Mucosa of rectum (tissue), 2 donors: ENCODE measurements around the gene MANBA.

ENCODE experiments used
- H3K27ac ChIP-seq, 2 donors: one replicate each; pipeline ENCODE4 v1.7.0; 2013; ENCODE audit warnings: inconsistent platforms in 2 of 2, low read depth in 2 of 2, low read length in 2 of 2
- H3K27me3 ChIP-seq, 2 donors: one replicate each; pipeline ENCODE4 v1.7.0; 2013; ENCODE audit warnings: low read length in 2 of 2; ENCODE audit not compliant: control insufficient read depth in 2 of 2, insufficient read depth in 2 of 2
- H3K36me3 ChIP-seq, 2 donors: one replicate each; pipeline ENCODE4 v1.7.0; 2013; ENCODE audit warnings: low read length in 2 of 2; ENCODE audit not compliant: control insufficient read depth in 2 of 2, insufficient read depth in 2 of 2
- H3K4me1 ChIP-seq, 2 donors: one replicate each; pipeline ENCODE4 v1.7.0; 2013; ENCODE audit warnings: low read length in 2 of 2, mild to moderate bottlenecking in 1 of 2; ENCODE audit not compliant: control insufficient read depth in 2 of 2, insufficient read depth in 2 of 2
- H3K4me3 ChIP-seq, 2 donors: one replicate each; pipeline ENCODE4 v1.7.0; 2013; ENCODE audit warnings: low read length in 2 of 2
- H3K9ac ChIP-seq, 2 donors: one replicate each; pipeline ENCODE4 v1.7.0; 2013; ENCODE audit warnings: low read length in 2 of 2, low read depth in 1 of 2, mild to moderate bottlenecking in 1 of 2
- H3K9me3 ChIP-seq, 2 donors: one replicate each; pipeline ENCODE4 v1.7.0; 2013; ENCODE audit warnings: low read length in 2 of 2; ENCODE audit not compliant: control insufficient read depth in 2 of 2
- donor health status: healthy.
- donor health status: Normal muscosa, but diverticular disease.

The MANBA gene

DNA sequence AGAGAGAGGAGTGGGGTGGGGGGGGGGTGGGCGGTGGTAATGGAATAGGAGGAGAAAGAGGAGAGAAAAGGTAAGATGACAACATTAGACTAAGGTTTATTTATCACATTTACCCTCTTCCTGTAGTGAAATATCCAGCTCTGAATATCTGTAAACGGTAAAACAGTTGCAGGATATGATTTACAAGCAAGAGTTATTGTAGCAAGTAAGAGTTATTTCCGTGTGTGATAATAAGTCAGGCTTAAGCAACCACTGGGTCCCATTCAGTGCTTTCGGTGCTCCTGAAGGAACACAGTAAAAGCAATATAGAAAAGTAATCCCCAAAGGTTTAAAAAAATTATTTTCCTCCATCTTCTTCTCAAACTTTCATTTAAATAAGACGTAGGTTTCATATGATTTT lies 103.6 kb downstream of the MANBA start:
- Histone ChIP-seq H3K27ac (no peak overlapping the region), H3K9ac (no peak overlapping the region), H3K4me3 (no peak overlapping the region), H3K27me3 (no peaks in the 10 kb centered on the region), H3K36me3 (peaks cover 3% of the 10 kb centered on the region in 2 donors), H3K4me1 (no peaks in the 10 kb centered on the region), H3K9me3 (no peaks in the 10 kb centered on the region)

DNA sequence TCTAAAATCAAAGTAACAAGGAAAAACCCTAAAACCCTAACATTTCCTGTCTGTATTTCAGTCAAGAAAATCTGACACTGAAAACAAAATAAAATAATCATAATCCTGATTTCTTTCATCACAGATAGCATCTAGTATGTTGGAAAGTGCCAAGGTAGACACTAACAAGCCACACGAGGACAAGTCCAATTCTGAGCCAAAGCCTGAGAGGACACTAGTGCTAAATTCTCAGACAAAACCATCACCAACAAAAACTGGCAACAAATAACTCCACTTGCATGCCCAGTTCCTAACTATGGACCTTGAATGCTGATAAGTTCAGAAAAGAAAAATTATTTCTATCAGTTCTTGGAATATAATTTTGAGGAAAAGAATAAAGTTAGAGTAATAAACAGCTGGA lies 113.7 kb downstream of the MANBA start:
- H3K27ac ChIP-seq = no peak overlapping the region
- no peak overlapping the region for H3K4me3 ChIP-seq

DNA sequence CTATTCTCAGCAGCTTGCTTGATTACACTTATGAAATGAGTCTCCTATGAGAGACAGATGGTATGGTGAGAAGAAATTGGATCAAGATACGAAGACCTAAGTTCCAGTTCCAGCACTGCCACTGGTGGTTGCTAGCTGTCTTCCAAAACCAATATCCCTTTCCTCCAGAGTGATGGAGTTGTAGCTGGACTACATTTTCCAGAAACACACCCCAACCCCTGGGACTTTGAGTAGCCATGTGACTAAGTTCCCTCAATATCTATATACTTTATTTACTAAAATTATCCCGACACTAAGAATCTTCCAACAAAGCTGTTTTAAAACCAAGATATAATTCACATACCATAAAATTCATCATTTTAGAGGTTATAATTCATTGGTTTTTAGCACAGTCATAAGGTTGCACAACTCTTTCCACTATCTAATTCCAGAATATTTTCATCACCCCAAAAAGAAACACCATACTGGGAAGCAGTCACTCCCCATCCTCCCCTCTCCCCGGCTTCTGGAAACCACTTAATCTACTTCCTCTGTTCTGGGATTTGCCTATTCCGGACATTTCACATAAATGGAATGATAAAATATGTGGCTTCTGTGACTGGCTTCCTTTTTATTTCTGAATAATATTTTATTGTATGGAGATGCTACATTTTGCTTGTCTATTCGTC lies 118.0 kb downstream of the MANBA start:
- H3K36me3 ChIP-seq = peaks cover 10 to 13% of the 10 kb centered on the region in 2 donors
- no peak overlapping the region for H3K9ac ChIP-seq
- no peak overlapping the region for H3K27ac ChIP-seq
- no peaks in the 10 kb centered on the region for H3K27me3 ChIP-seq
- no peaks in the 10 kb centered on the region for H3K9me3 ChIP-seq
- no peaks in the 10 kb centered on the region for H3K4me1 ChIP-seq
- H3K4me3 ChIP-seq = no peak overlapping the region

More for the DNA sequence above, 113.7 kb downstream of the MANBA start:
- peaks cover 8 to 11% of the 10 kb centered on the region in 2 donors for H3K36me3 ChIP-seq
- no peaks in the 10 kb centered on the region for H3K4me1 ChIP-seq
- H3K9me3 ChIP-seq = no peaks in the 10 kb centered on the region
- no peaks in the 10 kb centered on the region for H3K27me3 ChIP-seq
- no peak overlapping the region for H3K9ac ChIP-seq

DNA sequence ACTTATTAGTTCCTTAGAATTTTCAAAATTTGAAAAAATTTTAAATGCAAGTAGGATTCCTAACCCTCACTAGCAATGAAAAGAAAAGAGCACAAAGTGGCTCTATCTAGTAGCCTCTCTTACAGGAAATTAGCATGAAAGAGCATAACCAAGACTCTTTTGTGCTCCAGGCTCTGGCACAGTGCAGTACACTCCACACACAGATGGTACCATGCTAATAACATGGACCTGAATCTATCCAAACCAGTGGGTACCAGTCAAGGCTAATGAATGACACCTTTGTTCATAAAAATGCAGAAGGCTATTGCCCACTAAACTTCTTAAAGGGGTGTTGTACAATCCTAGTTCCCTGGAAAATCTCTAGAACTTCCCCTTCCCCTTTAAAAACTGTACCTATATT lies 119.0 kb downstream of the MANBA start:
- H3K9me3 ChIP-seq = no peaks in the 10 kb centered on the region
- no peak overlapping the region for H3K9ac ChIP-seq
- H3K4me3 ChIP-seq = no peak overlapping the region
- no peaks in the 10 kb centered on the region for H3K4me1 ChIP-seq
- H3K27me3 ChIP-seq = no peaks in the 10 kb centered on the region
- H3K27ac ChIP-seq = no peak overlapping the region
- peaks cover 10 to 14% of the 10 kb centered on the region in 2 donors for H3K36me3 ChIP-seq

DNA sequence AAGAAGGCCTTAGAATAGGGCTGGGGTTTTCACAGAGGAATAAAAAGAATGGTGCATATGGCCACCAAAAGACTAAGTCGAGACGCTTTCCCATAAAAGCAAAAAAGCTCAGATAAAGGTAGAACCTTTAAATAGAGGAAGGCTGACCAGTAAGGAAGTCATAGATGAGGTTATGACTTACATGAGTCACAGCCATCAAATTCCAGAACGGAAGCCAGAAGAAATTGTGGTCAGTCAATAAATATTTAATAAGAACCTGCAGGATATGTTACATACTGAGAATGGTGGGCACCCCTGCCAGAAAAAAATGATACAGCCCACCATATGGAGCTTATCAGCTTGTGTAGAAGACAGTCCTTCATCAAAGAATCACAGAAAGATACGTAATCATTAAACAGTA lies 120.1 kb downstream of the MANBA start:
- Histone ChIP-seq H3K4me3 (no peak overlapping the region), H3K27me3 (no peaks in the 10 kb centered on the region), H3K27ac (no peak overlapping the region), H3K9ac (no peak overlapping the region), H3K9me3 (no peaks in the 10 kb centered on the region), H3K4me1 (no peaks in the 10 kb centered on the region), H3K36me3 (peaks cover 7 to 18% of the 10 kb centered on the region in 2 donors)

DNA sequence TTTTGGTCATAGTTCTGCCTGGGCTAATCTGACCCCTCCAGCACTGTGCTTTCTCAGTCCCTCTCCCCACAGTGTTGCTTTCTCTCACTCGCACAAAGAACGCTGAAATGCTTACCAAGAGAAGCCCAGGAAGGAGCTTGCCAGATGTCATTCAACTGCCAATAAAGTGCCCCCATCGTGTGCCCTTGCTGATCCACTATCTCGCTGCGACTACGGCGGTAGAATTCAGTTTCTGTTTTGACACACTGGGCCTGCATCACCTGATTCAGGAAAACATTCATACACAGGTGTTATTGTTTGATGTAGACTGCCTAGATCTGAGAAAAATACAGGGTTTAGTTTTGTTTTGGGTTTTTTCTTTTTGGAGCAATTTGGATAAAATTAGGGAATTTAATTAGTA lies 121.2 kb downstream of the MANBA start:
- Histone ChIP-seq H3K27me3 (no peaks in the 10 kb centered on the region), H3K4me1 (no peaks in the 10 kb centered on the region), H3K9me3 (no peaks in the 10 kb centered on the region), H3K4me3 (no peak overlapping the region), H3K9ac (no peak overlapping the region), H3K27ac (no peak overlapping the region), H3K36me3 (peaks cover 7 to 22% of the 10 kb centered on the region in 2 donors)

DNA sequence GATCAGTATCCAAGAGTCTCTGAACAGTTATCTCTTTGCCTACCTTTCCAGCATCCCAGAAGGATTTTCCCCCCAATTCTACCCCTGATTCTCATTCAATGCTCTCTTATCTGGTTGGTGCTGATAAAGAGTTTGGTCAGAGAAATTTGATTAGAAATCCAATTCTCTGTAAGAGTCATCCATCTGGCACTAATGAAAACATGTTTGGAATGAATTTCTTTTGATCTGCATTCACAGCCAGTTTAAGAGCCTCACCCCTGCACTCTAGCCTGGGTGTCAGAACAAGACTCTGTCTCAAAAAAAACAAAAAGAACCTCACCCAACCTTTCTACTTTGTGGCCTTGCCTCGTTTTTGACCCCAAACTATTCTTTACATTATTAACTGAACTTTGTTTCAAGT lies 122.1 kb downstream of the MANBA start:
- no peak overlapping the region for H3K9ac ChIP-seq
- H3K27ac ChIP-seq = no peak overlapping the region
- H3K4me3 ChIP-seq = no peak overlapping the region
- H3K36me3 ChIP-seq = peaks cover 11 to 27% of the 10 kb centered on the region in 2 donors
- no peaks in the 10 kb centered on the region for H3K27me3 ChIP-seq
- H3K9me3 ChIP-seq = no peaks in the 10 kb centered on the region
- H3K4me1 ChIP-seq = no peaks in the 10 kb centered on the region

DNA sequence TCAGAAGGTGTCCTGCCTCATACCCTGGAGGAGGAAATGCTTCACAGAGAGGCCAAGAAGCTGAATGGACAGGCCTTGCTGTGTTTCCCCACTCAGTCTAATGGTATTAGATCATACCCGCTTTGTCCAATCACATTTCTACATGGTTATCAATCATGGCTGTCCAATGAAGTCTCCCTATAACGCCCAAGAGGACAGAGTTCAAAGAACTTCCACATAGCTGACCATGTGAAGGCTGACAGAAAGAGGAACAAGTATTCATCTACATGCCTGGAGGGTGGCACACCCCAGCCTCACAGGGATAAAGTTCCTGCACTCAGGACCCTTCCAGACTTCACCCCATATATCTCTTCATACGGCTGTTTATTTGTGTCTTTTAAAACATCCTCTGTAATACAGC lies 123.4 kb downstream of the MANBA start:
- peaks cover 11 to 30% of the 10 kb centered on the region in 2 donors for H3K36me3 ChIP-seq

DNA sequence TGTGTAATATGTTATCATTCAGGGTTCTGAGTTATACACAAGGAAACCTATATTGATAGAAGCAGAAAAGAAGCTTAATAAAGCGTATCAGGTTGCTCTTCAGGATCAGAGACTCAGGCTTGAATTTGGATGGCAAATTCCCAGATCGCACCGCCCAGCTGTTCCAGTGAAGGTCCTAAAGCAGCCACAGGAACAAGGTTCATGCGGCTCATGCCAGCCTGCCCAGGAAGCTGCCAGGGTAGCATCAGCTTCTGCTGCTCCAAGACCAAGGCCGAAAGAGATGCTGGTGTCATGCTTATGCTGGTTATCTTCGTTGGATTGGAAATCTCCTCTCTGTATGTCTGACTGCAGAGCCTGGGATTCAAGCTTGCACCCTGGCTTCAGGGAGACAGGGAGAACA lies 127.7 kb downstream of the MANBA start:
- Histone ChIP-seq H3K4me1 (no peaks in the 10 kb centered on the region), H3K4me3 (no peak overlapping the region), H3K9me3 (no peaks in the 10 kb centered on the region), H3K9ac (no peak overlapping the region), H3K27ac (no peak overlapping the region), H3K27me3 (no peaks in the 10 kb centered on the region), H3K36me3 (peaks cover 12 to 24% of the 10 kb centered on the region in 2 donors)

More for the DNA sequence above, 123.4 kb downstream of the MANBA start:
- H3K4me1 ChIP-seq = no peaks in the 10 kb centered on the region
- H3K27ac ChIP-seq = no peak overlapping the region
- H3K9ac ChIP-seq = no peak overlapping the region
- H3K27me3 ChIP-seq = no peaks in the 10 kb centered on the region
- no peak overlapping the region for H3K4me3 ChIP-seq
- H3K9me3 ChIP-seq = no peaks in the 10 kb centered on the region

DNA sequence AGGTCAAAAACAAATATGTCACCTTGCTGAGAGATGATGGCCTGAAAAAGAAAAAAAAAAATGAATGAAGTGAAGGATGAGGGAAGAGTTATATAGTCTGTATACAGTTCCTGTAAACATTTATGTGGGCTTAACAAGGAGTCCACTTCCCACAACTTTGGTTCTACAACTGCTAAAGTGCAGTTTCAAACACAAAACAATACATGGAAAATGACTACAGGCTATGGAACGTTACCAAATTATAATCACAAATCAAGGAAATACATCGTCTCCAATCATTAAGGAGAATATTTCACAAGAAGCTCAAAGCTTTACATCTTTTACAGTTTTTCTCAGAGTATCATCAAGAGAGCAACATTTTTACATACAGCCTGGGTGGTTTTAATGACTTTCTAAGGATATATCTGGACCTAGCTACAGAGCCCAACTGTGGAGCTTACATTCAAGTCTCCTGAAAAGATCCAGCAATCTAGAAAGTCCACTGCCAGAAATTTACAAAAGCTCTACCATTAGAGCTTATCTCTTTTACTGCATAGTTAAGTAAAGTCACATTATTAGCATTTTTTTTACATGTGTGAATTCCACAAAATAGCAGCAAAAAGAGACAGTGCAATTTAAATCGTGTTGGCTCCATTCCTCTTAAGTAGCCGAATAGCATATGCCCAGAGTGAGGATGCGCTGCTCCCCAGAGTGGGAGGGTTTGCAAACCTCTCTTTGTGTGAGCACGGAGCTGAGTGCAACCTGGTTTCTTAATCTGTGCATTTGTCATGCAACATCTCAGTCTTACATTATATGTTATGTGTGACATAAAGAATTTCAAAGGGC lies 128.3 kb downstream of the MANBA start:
- Histone ChIP-seq H3K9me3 (no peaks in the 10 kb centered on the region), H3K36me3 (peaks cover 12 to 21% of the 10 kb centered on the region in 2 donors), H3K27me3 (no peaks in the 10 kb centered on the region), H3K9ac (no peak overlapping the region), H3K4me3 (no peak overlapping the region), H3K4me1 (no peaks in the 10 kb centered on the region), H3K27ac (no peak overlapping the region)
